Kidney capillary endothelial cell (primary cell): ENCODE measurements around the gene SGK1.
"Not testable (repeated sequence)": the region's sequence is repeated elsewhere in the genome, so short reads cannot be mapped to it uniquely, and the experiment has no call there.

Source experiments
- DNase-seq: peaks from one replicate; pipeline ENCODE4 v3.0.0-alpha.2; 2018; ENCODE audit warnings: low spot score

The SGK1 gene

DNA sequence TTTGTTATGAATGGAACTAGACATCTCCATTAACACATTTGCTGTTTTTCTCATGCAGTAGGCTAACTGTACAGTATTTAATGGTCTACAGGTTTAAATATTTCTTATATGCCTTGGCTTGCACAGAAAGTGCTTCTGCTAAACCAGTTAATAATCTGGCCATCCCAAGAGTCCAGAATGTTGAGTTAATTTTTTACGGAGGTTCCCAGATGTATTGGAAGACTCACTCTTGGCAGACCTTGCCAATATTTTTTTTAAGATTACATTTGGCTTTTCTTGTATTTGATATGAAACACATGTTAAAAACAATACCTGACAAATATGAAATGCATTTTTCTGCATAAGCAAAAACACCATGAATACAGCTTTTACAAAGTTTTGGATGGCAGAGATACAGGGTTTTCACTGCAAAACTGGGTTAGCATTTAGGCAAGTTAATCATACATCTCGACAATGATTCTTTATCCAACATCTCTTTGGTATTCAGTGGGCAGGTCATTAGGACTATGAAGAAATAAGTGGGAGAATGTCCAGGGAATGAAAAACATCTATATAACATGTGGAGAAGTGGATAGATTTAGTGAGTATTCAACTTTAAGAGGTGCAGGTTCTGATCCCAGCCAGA lies 94.0 kb downstream of the SGK1 start:
- no peak for DNase-seq

DNA sequence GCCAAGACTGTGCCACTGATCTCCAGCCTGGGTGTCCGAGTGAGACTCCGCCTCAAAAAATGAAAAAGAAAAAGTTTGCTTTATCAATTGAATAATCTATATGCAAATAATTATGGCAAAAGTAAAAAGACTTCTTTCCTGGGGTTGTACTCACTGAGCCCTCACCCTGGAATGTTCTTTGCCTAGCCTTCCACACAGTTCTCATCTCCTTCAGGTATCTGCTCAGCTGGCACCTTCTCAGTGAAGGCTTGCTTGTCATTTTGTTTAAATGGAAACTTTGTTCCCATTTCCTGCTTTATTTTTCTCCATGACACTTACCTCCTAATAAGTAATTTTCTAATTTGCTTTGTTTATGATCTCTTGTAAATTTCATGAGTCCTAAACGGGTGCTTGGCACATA lies 96.7 kb downstream of the SGK1 start:
- no peak for DNase-seq

DNA sequence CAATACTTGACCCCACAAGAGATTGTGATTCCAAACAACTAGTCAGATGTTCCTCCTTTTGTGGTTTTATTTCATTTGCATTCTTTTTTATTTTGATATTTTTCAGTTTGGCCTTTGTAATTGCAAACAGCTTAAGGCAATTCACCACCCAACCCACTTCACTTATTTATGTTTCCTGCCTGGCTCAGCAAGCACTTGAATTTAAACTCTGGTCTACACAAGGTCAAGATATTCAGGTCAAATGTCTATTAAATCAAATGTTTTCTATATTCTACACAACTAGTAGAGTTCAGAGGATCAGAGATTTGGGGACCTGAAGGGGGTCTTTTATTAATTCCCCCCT lies 100.1 kb downstream of the SGK1 start:
- DNase-seq = no peak

DNA sequence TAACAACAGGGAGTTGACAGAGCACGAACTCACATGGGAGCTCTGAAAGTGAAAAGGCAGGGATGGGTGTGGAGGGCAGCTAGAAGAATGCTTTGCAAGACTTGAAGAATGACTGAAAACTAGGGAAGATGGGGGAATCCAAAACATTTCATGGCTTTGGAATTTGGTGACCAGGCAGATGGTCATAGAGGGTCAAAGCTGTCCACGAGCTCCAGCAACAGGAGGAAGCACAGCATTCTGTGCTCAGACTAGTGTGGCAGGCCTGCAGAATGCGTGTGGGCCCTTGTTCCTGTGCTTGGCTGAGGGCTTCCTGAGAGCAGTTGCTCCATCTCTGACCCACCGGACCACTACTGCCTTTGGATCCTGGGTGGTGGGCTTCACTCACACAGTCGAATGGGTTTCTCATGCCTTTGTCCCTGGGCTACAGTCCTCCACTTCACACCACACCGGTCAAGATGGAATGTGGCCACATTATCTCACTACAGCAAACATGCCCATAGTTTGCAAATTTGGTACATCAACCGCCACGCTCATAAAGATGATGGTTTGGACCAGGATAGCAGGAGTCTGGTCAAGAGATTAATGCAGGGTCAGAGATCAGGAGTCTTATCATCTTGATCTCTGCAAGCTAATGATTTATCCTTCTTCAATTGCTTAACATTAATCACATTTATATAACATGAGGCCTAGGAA lies 100.7 kb downstream of the SGK1 start:
- no peak for DNase-seq

DNA sequence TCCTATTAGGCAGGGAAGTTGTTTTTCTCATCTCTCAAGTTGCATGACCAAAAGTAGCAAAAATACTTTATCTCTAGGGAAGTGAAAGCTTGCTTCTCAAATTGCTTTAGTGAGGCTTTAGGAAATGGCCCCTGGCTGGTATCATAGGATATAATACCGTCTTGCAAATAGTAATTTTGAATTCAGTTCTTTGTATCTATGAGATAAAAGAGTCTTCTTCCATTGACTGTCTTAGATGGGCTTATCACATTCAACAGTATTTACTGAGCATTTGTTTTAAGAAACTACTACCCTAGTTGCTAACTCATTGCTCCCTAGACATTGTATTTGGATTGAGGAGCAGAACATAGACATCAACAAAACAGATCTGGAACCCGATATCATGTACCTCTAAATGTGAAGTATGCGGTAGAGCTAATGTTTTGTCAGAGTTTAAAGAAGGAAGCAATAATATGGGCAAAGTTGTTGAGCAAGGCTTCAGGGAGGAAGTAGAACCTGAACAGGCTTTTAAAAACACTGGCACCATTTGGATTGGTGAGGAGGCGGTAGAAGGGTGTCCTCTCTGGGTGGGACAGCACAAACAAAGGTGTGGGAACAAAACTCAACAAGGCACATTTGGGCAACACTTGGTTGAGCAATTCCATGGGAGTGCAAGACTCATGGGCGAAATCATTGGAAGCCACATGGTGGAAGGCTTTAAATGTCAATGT lies 101.5 kb downstream of the SGK1 start:
- DNase-seq = no peak

DNA sequence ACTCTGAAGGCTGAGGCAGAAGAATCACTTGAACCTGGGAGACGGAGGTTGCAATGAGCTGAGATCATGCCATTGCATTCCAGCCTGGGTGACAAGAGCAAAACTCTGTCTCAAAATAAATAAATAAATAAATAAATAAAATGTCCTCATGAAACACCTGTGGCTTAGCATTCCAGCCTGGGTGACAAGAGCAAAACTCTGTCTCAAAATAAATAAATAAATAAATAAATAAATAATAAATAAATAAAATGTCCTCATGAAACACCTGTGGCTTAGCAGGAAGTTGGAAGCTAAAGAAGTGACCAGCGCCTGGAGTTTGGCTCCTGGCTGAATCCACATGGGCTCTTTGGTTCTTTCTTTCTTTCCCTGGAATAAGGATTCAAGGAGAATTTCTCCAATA lies 104.5 kb downstream of the SGK1 start:
- DNase-seq = not testable (repeated sequence)

DNA sequence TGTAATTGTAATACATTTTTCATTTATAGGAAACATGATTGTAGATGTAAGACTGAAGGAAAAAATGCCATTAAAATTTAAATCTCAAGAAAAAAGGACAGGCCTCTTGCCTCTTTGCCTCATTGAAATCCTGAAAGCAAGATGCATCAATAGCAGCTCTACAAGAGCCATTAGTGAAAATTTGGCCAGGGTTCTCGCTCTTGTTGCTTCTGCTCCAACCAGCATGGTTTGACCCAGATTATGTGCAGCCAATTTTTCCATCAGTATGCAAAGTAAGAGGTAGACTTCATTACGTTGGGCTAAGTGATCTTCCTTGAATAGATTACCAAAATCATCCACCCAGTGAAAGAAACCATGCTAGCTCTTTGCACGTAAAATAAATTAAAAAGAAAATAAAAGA lies 106.6 kb downstream of the SGK1 start:
- DNase-seq = no peak

DNA sequence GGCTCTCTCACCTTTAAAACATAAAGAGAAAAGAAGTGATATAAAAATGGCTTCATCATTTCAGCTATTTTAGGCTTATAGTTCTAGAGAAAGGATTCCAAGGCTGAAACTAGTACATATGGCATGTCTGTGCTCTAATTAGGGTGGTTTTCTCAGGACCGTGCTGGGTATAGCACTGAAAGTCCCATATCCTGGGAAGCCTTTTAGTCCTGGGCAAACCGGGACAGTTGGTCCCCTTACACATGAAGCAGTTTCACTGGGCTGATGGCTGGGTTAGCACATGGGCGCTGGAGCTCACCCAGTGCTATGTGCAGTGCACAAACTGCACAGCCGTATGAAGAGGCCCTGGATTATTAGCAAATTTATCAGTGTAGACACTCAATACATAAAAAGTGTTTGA lies 110.5 kb downstream of the SGK1 start:
- DNase-seq = no peak

DNA sequence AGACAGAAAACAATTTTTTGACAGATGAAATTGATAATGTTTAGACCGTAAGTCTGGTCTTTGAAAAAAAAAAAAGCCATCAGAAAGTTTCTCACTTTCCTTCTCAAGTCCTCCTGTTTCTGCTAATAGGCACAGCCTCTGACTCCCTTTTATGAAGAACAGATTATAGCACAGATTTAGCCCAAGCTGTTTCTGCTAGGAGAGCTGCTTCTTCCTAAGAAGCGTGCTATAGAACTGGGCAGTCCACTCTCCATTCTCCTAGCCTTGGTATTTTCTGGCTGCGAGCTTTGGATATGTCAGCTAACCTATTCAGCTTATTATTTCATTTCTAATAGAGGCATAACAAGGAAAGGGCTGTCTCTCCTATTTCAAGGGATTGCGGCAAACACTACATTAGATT lies 112.5 kb downstream of the SGK1 start:
- no peak for DNase-seq

DNA sequence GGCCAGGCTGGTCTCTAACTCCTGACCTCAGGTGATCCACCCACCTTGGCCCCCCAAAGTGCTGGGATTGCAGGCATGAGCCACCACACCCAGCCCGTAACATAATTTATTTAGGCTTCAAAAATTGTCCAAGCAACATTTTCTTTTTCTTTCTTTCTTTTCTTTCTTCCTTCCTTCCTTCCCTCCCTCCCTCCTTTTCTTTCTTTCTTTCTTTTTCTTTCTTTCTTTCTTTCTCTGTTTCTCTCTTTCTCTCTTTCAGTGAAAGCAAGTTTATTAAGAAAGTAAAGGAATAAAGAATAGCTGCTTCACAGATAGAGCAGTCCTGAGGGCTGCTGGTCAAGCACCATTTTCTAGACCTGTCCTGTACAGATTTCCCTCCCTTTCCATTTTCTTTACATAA lies 113.2 kb downstream of the SGK1 start:
- DNase-seq = not testable (repeated sequence)

DNA sequence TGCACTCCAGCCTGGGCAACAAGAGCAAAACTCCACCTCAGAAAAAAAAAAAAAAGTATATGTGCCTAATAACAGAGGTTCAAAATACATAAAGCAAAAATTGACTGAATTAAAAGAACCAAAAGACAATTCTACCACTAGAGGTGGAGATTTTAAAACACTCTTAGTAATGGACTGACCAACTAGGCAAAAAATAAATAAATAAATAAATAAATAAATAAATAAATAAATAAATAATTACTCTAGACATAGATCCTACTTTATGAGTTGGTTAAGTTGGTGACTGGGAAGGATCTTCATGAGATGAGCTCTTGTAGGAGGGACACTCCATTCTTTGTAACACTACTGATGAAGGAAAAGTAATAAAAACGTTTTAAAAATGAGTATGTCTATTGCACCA lies 113.9 kb downstream of the SGK1 start:
- no peak for DNase-seq

DNA sequence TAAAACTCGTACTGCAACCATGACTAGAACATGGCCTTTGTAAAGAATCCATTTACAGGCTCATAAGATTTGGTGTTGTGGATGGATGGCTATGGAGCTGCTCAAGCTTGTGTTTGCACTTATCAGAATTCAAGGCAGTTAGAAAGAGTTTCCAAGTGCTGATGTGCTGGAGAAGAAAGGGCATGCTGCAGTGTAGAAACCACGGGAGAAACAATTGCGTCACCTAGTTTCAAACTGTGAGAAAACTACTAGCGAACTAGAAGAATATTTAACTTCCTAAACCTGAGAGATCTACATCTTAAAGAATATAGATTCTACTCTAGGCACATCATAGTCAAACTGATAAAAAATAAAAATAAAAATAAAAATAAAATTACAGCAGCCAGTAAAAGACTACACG lies 116.2 kb downstream of the SGK1 start:
- no peak for DNase-seq

DNA sequence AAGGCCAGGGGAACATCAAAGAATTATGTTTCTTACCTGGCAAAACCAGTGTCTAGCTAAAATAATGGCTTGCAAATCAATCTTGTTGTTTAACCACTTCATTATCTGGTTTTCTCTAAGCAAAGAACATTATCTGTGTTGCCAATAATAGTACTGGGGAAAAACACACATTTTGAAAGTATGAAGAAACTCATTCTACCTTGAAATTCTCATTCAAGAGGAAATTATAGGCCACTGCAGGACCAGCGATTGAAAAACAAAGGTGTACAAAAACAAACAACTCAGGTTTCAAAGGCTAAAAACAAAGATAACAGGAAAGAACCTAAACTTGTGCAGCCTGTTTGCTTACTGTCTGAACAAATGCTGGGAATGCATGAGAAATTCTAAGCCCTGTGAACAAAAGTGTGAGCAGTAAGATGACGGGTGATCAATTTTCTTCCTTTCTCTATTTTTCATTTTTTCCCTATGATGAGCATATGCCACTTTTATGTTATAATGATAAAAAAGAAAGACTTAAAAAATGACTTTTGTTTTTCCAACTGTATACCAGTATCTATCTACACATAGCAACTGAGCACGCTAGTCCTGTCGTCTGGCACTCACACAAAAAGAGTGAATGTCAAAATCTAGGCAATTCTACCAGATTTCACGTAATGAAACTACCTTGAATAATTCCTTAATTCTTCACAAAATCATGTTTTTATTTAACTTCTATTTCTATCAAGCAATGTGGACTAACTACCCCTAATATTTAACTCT lies 117.9 kb downstream of the SGK1 start:
- DNase-seq = no peak

DNA sequence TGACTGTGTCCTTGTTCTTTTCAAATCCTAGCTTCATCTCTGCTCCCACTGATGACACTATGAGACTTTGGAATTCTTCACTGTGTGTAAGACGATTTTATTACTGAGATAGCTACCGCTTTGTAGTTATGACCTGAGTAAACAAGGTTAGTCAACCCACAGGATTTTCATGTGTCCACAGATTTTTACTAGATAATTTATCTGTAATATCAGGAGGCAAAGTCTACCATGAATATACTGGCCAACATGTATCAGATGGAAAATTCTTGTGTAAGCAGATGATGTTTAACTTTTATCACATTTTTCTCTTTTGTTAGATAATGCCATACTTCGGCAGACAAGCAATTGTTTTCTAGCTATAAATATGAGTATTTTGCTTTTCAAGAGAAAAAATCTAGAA lies 119.8 kb downstream of the SGK1 start:
- no peak for DNase-seq

DNA sequence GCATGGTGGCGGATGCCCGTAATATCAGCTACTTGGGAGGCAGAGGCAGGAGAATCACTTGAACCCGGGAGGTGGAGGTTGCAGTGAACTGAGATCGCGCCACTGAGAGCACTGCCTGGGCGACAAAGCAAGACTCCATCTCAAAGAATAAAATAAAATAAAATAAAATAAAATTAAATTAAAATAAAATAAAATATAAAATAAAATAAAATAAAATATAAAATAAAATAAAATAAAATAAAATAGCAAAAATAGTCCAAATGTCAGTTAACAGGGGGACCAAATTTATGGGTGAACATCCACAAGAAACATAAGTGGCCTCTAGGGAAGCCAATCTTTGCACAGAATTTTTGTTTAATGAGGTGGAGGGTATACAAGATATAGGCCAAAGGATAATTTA lies 120.2 kb downstream of the SGK1 start:
- DNase-seq = not testable (repeated sequence)

DNA sequence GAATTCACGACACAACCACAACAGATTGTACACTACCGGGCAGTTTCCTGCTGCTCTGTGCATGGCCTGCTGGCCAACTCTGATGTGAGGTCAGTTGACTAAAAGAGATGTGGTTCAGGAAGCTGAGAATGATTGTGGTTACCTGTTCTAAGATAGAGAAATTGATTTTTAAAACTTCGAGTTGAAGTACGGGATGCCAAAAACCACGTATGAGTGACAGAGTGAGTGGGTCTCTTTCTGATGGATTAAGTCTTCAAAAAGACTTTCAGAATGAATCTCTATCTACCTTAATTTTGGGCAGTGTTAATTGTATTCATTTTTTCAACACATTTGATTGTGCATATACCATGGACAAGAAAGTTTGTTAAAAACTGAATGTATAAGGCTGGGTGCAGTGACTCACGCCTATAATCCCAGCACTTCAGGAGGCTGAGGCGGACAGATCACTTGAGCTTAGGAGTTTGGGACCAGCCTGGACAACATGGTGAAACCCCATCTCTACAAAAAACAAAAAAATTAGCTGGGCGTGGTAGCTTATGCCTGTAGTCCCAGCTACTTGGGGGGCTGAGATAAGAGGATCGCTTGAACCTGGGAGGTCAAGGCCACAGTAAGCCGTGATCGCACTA lies 121.2 kb downstream of the SGK1 start:
- no peak for DNase-seq

DNA sequence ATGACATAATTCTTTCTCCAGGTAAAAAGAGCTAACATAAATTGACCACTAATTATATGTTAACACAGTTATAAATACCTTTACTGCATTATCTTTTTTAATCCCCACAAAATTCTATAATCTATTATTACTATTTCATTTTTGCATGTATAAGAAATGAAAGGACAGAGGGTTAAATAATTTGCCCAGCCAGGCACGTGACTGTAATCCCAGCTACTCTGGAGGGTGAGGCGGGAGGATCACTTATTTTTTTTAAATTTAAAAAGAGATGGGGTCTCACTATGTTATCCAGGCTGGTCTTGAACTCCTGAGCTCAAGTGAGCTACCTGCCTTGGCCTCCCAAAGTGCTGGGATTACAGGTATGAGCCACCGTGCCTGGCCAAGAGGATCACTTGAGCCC lies 121.9 kb downstream of the SGK1 start:
- DNase-seq = no peak

DNA sequence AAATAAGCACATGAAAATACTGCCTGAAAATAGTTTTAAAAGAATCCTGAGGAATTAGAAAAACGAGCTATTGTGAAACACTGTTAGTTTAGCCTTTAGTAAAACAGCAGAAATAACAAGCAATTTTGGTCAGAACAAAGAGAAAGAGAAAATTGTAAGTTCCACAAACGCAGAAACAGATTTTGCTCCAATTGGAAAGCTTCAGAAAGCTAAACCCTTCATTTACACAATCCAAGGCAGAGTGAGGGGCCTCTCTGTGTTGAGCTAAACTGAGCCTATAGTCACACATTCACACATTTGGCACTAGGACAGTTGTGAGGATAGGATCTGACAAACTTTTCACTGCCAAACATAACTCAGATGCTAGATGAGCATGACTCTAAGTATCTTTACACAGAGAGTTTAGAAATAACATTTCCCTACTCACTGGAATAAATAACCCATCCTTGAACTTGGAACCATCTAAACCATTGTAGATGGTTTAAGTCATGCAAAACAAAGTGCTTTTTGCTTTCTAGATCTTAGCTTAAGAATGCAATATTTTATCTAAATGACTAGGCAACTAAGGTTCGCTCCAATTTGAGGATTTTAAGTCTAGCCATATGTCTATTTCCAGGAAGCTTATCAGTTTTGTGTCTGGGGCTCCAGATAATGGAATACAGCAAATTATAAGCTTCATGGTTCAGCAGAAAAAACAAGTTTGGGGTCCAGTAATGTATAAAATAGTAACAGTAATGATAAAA lies 122.6 kb downstream of the SGK1 start:
- no peak for DNase-seq

DNA sequence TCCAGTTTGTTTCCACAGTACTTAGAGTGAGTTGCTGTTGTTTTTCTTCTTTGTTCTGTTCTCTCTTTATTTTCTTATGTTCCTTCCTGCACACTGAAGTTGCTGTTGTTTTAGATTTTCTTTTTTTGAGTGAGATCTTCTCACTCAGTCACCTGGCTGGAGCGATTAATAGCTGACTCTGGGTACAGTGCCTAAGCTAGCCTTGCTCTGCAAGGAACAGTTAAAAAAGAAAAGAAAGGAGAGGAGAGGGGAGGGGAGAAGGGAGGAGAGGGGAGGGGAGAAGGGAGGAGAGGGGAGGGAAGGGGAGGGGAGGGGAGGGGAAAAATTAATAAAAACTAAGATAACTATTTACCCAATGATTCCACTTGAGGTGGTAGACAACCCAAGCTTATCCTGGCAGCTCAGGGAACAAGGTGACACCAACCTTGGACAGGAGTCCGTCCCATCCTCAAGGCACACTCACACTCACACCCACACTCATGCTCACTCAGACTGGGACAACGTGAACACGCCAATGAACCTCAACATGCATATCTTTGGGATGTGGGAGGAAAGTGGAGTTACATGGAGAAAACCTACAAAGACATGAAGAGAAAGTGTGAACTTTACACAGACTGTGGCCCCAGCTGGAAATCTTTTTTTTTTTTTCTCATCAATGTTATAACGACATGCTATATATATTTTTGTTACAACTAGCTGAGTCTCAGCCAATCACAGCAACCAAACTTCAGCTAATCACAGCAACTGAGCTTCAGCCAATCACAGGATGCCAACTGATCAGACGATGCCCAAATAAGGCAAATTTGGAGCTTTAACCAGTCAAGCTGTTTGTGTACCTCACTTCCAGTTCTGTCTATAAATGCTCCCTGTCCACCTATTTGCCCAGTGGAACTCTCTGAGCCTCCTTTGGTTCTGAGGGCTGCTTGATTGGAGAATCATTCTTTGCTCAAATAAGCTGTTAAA lies 124.1 kb downstream of the SGK1 start:
- no peak for DNase-seq

DNA sequence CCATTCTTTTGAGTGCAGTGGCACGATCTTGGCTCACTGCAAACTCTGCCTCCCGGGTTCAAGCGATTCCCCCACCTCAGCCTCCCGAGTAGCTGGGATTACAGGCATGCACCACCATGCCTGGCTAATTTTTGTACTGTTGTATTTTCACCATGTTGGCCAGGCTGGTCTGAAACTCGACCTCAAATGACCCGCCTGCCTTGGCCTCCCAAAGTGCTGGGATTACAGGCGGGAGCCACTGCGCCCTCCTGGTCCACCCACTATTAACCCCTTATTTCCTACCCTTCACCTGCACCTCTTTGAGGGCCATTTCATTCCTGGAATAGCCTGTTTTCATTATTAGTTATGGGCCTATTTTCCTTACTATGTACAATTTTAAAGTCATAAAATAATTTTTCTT lies 125.3 kb downstream of the SGK1 start:
- DNase-seq = not testable (repeated sequence)

DNA sequence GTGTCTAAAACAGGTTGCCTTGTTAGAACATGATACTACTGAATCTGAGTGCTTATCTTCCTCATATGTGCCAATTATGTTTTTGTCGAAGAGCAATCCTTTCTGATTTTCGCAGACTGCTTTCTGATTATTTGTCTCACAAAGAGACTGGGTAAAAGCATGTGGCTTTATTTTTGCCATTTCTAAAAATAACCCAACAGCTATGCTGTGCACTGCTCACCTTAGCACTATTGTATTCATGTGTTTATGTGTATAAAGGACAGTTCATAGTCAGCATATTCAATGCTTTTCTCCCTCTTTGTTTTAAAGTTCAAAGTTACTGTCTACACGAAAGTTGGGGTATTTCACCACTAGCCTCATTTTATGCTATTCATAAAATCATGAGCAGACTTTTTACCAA lies 127.0 kb downstream of the SGK1 start:
- no peak for DNase-seq
